Karpas-422 (cell line): ENCODE data around the gene MRPS15. TPM values are rescaled to one million over a fixed set of nuclear protein-coding genes. Genes with fewer than 3 reads are reported as not detected.

ENCODE experiments used
- DNase-seq: peaks from one replicate; pipeline ENCODE4 v3.0.0-alpha.2; 2015
- H2AFZ ChIP-seq: fragments of 200-600 bp; sonication (generic); 2 replicates; pipeline ENCODE4 v1.6.1; 2014; ENCODE audit warnings: antibody characterized with exemption, low read length, mixed read lengths
- H3K27ac ChIP-seq: fragments of 200-600 bp; sonication (generic); 2 replicates; pipeline ENCODE4 v1.5.1; 2014; ENCODE audit warnings: mild to moderate bottlenecking, low read length, moderate library complexity
- H3K27me3 ChIP-seq: fragments of 200-600 bp; sonication (generic); 2 replicates; pipeline ENCODE4 v1.6.1; 2014; ENCODE audit warnings: low read length, mixed read lengths
- H3K36me3 ChIP-seq: fragments of 200-600 bp; sonication (generic); 2 replicates; pipeline ENCODE4 v1.6.1; 2014; ENCODE audit warnings: low read length, mixed read lengths; ENCODE audit not compliant: insufficient read depth
- H3K4me1 ChIP-seq: fragments of 200-600 bp; sonication (generic); 2 replicates; pipeline ENCODE4 v1.6.1; 2014; ENCODE audit warnings: mild to moderate bottlenecking, low read length, mixed read lengths
- H3K4me2 ChIP-seq: fragments of 200-600 bp; sonication (generic); 2 replicates; pipeline ENCODE4 v1.6.1; 2014; ENCODE audit warnings: low read length, low read depth, mild to moderate bottlenecking; ENCODE audit not compliant: poor library complexity, severe bottlenecking
- H3K4me3 ChIP-seq: fragments of 200-600 bp; sonication (generic); 2 replicates; pipeline ENCODE4 v1.5.1; 2014; ENCODE audit warnings: mild to moderate bottlenecking, antibody characterized with exemption, low read length, mixed read lengths
- H3K79me2 ChIP-seq: fragments of 200-600 bp; sonication (generic); 2 replicates; pipeline ENCODE4 v1.6.1; 2014; ENCODE audit warnings: mild to moderate bottlenecking, low read length, mixed read lengths
- H3K9ac ChIP-seq: fragments of 200-600 bp; sonication (generic); 2 replicates; pipeline ENCODE4 v1.6.0; 2014; ENCODE audit warnings: low read length
- H3K9me2 ChIP-seq: fragments of 200-600 bp; sonication (generic), shearing (Covaris generic); replicated peaks from 2 replicates; pipeline ENCODE4 v1.6.0; 2014; ENCODE audit warnings: mild to moderate bottlenecking, low read length, moderate library complexity; ENCODE audit not compliant: insufficient read depth
- H3K9me3 ChIP-seq: fragments of 300-700, 200-600 bp; sonication (generic); 2 replicates; pipeline ENCODE4 v1.6.1; 2014; ENCODE audit warnings: low read length, mixed read lengths
- H4K20me1 ChIP-seq: fragments of 200-600 bp; sonication (generic); 2 replicates; pipeline ENCODE4 v1.6.1; 2014; ENCODE audit warnings: mild to moderate bottlenecking, antibody characterized with exemption, low read length, low read depth; ENCODE audit not compliant: insufficient read depth
- total RNA-seq: library from RNA; depleted of rRNA; stranded (reverse); fragments of >200 nt; shearing (Covaris generic); gene quantifications from 2 replicates; pipeline ENCODE4 v1.2.3, GENCODE V29; 2014; ENCODE audit warnings: low replicate concordance

MRPS15 gene
- total RNA-seq, 1 experiment from 2014 or later: 86.7 TPM

GRCh38 chr1:36440646-36441045 lies 23.5 kb downstream of the MRPS15 start:
- H3K4me3 ChIP-seq: no peak overlapping the region
- H3K79me2 ChIP-seq: no peaks in the 10 kb centered on the region
- DNase-seq: no peak
- H3K9me2 ChIP-seq: no peaks in the 10 kb centered on the region
- H3K27ac ChIP-seq: no peak overlapping the region
- no peaks in the 10 kb centered on the region; the same call in 1 of the 2 replicates for H3K4me1 ChIP-seq
- no peaks in the 10 kb centered on the region for H3K9me3 ChIP-seq
- H2AFZ ChIP-seq: no peak overlapping the region
- H3K27me3 ChIP-seq: no peaks in the 10 kb centered on the region
- no peaks in the 10 kb centered on the region for H4K20me1 ChIP-seq
- H3K36me3 ChIP-seq: no peaks in the 10 kb centered on the region
- no peak overlapping the region for H3K4me2 ChIP-seq
- no peak overlapping the region for H3K9ac ChIP-seq

DNA sequence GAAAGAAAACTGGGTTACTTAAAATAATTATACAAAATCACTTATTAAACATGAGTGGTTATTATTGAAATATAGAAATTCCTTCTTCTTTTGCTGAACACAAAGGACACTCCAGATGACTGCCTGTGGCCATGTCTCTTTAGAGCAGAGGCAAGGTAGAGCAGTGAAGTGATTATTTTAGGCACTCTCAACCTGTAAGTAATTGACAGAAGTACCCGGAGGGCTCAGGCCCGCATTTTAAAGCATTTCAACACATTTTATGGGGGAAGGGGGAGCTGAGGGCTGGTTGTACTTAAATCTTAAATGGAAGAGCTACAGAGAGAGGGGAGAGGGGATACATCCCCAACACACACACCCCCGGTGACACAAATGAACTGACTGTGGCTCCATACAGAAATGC lies 24.1 kb downstream of the MRPS15 start:
- H3K9me2 ChIP-seq: no peaks in the 10 kb centered on the region
- no peaks in the 10 kb centered on the region for H3K36me3 ChIP-seq
- H3K27ac ChIP-seq: no peak overlapping the region
- H3K4me3 ChIP-seq: no peak overlapping the region
- no peak for DNase-seq
- no peaks in the 10 kb centered on the region for H3K79me2 ChIP-seq
- H3K4me2 ChIP-seq: no peak overlapping the region
- H3K9me3 ChIP-seq: no peaks in the 10 kb centered on the region
- H3K27me3 ChIP-seq: no peaks in the 10 kb centered on the region
- no peak overlapping the region for H2AFZ ChIP-seq
- H4K20me1 ChIP-seq: no peaks in the 10 kb centered on the region
- H3K4me1 ChIP-seq: no peaks in the 10 kb centered on the region; the same call in 1 of the 2 replicates
- no peak overlapping the region for H3K9ac ChIP-seq

DNA sequence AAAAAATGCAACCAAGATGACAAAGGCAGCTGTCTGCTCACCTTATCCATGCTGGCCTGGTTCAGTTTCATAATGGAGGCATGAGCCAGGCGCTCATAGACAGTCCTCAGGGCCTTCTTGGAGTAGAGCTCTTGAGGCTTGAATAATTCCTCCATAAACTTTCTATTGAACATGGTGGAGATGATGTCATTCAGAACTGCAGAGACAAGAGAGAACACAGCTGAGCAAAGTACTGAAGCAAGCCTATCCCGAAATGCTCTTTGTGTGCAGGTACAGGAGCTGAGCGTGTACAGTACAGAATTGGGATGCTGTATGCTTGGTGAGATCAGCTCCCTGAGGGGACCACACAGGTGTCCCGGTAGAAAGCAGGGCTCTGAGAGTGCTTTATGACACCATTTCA lies 25.5 kb downstream of the MRPS15 start:
- no peak overlapping the region for H3K9ac ChIP-seq

DNA sequence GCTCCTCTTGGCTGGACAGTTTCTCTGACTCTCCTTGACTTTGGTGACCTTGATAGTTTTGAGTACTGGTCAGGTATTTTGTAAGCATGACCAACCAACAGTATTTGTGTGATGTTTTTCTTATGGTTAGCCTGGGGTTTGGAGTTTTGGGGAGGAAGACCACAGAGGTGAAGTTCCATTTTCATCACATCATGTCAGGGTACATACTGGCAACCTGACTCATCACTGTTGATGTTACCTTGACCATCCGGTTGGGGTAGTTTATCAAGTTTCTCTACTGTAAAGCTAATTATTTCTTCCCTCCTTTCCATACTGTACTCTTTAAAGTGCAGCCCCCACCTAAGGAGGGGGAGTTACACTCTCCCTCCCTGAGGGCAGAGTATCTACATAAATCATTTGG lies 27.4 kb downstream of the MRPS15 start:
- Histone ChIP-seq H2AFZ (no peak overlapping the region), H3K9me3 (no peaks in the 10 kb centered on the region), H3K79me2 (no peaks in the 10 kb centered on the region), H3K9ac (no peak overlapping the region), H3K27me3 (no peaks in the 10 kb centered on the region), H3K4me2 (no peak overlapping the region), H3K27ac (no peak overlapping the region), H3K4me1 (no peaks in the 10 kb centered on the region; the same call in 1 of the 2 replicates), H3K4me3 (no peak overlapping the region), H3K9me2 (no peaks in the 10 kb centered on the region), H4K20me1 (no peaks in the 10 kb centered on the region), H3K36me3 (no peaks in the 10 kb centered on the region)
- no peak for DNase-seq

More for the DNA sequence above, 25.5 kb downstream of the MRPS15 start:
- Histone ChIP-seq H3K9me3 (no peaks in the 10 kb centered on the region), H3K4me3 (no peak overlapping the region), H3K36me3 (no peaks in the 10 kb centered on the region), H3K9me2 (no peaks in the 10 kb centered on the region), H3K27ac (no peak overlapping the region), H3K4me1 (no peaks in the 10 kb centered on the region; the same call in 1 of the 2 replicates), H3K27me3 (no peaks in the 10 kb centered on the region), H4K20me1 (no peaks in the 10 kb centered on the region), H3K79me2 (no peaks in the 10 kb centered on the region), H2AFZ (no peak overlapping the region), H3K4me2 (no peak overlapping the region)
- DNase-seq: no peak

- Histone ChIP-seq H3K9ac (no peak overlapping the region), H3K79me2 (no peaks in the 10 kb centered on the region), H3K4me3 (no peak overlapping the region), H3K4me1 (no peaks in the 10 kb centered on the region), H3K36me3 (no peaks in the 10 kb centered on the region), H3K4me2 (no peak overlapping the region), H2AFZ (no peak overlapping the region), H4K20me1 (no peaks in the 10 kb centered on the region), H3K27me3 (no peaks in the 10 kb centered on the region), H3K27ac (no peak overlapping the region), H3K9me2 (no peaks in the 10 kb centered on the region), H3K9me3 (no peaks in the 10 kb centered on the region)
- DNase-seq: no peak
Measured at GRCh38 chr1:36433102-36433501, 31.1 kb downstream of the MRPS15 start.

- Histone ChIP-seq H3K27me3 (no peaks in the 10 kb centered on the region), H3K4me2 (no peak overlapping the region), H3K36me3 (no peaks in the 10 kb centered on the region), H4K20me1 (no peaks in the 10 kb centered on the region), H3K4me3 (no peak overlapping the region), H3K79me2 (no peaks in the 10 kb centered on the region), H3K9me2 (no peaks in the 10 kb centered on the region), H3K27ac (no peak overlapping the region), H2AFZ (no peak overlapping the region), H3K4me1 (no peaks in the 10 kb centered on the region), H3K9ac (no peak overlapping the region), H3K9me3 (no peaks in the 10 kb centered on the region)
- no peak for DNase-seq
Measured at GRCh38 chr1:36432616-36433015, 31.6 kb downstream of the MRPS15 start.

DNA sequence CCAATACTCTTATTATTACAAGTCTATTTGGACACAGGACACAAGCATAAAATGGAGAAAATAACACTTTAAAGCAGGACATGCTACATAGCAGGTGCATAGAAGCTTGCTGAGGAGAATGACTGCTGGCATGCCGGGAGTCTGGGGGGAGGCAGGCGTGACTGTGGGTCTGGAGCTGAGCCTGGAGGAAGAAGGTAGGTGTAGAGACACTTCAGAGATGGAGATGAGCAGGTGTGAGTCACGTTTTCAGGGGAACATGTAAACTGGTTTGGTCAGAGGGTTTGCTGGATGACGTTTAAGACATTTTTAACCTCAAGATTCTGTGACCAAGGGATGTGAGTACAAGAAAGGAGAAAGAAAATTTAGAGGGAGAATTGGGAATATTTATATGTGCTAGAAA lies 38.4 kb downstream of the MRPS15 start:
- Histone ChIP-seq H2AFZ (no peak overlapping the region), H4K20me1 (no peaks in the 10 kb centered on the region), H3K4me2 (no peak overlapping the region), H3K36me3 (no peaks in the 10 kb centered on the region), H3K4me1 (no peaks in the 10 kb centered on the region), H3K9ac (no peak overlapping the region), H3K27ac (no peak overlapping the region), H3K27me3 (no peaks in the 10 kb centered on the region), H3K9me3 (no peaks in the 10 kb centered on the region), H3K4me3 (no peak overlapping the region), H3K79me2 (no peaks in the 10 kb centered on the region), H3K9me2 (no peaks in the 10 kb centered on the region)
- no peak for DNase-seq

DNA sequence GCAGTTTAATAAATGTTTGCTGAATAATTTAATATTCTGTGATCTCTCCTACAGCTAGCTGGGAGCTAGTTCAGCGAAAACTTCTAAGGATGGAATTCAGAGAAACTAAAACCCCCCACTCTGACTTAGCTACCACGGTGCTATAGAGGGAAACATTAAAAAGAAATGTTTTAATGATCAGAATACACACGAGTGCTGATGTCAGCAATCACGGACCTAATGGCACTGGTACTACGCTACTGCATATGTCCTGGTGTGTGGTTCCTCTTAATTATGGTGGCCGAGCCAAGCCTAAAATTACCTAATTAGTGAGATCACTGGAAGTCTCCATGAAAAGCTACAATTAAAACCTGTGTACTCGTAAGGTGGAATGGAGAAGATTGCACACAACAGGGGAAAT lies 42.5 kb downstream of the MRPS15 start:
- DNase-seq: no peak
- Histone ChIP-seq H3K79me2 (no peaks in the 10 kb centered on the region), H3K27ac (no peak overlapping the region), H3K4me2 (no peak overlapping the region), H2AFZ (no peak overlapping the region), H3K27me3 (no peaks in the 10 kb centered on the region), H3K9me3 (no peaks in the 10 kb centered on the region), H3K9ac (no peak overlapping the region), H3K9me2 (no peaks in the 10 kb centered on the region), H3K36me3 (no peaks in the 10 kb centered on the region), H4K20me1 (no peaks in the 10 kb centered on the region), H3K4me1 (peaks cover 16% of the 10 kb centered on the region), H3K4me3 (no peak overlapping the region)

DNA sequence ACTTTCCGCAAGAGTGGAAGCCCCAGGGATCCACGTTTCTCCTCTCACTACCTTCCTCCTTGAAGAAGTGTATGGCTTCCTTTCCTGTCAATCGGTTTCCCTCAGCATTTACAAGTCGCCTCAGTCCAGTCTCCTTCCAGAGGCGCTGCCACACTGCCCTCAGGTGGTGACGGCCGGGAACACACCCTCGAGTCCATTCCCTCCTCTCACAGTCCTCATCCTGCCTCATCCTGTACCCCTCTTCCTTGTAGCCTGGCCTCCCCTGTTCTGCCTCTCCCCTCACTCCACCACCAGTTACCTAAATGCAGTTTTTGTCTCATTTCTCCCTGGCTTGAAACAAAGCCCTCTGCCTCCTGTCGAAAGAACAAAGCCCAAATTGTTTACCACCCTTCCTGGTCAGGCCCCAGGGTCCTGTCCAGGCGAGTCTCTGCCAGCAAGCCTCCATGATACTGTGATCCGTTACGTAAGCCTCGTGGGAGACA lies 43.3 kb downstream of the MRPS15 start:
- Histone ChIP-seq H2AFZ (peak overlapping the region; percentile 82), H4K20me1 (no peaks in the 10 kb centered on the region), H3K4me1 (peaks cover 16% of the 10 kb centered on the region), H3K36me3 (no peaks in the 10 kb centered on the region), H3K9me3 (no peaks in the 10 kb centered on the region), H3K4me3 (no peak overlapping the region), H3K4me2 (peak overlapping the region; percentile 37), H3K27me3 (no peaks in the 10 kb centered on the region), H3K27ac (no peak overlapping the region), H3K9ac (peak overlapping the region; percentile 30), H3K79me2 (no peaks in the 10 kb centered on the region), H3K9me2 (no peaks in the 10 kb centered on the region)
- DNase-seq: peak; percentile 95
